Caco-2 (cell line): ENCODE results near the gene UBAP1. TPM values are rescaled to one million over a fixed set of nuclear protein-coding genes. Genes with fewer than 3 reads are reported as not detected.
A peak's percentile ranks its signal among the peaks of the same experiment; 100 is the strongest.

Experiments used
- BruUV-seq: library from RNA; stranded (reverse); fragments of 400-500 nt; replicated peaks from 2 replicates; lab custom pipeline; 2021; lab: Mats Ljungman, UMichigan
- CTCF ChIA-PET: fragments of 300-600 bp; sonication (Branson Sonifier 250); formaldehyde crosslinking; loops from one replicate; lab custom pipeline; 2022; ENCODE audit warnings: antibody characterized with exemption; lab: Charles Lee
- POLR2A ChIA-PET: fragments of 300-600 bp; sonication (Branson Sonifier 250); formaldehyde crosslinking; loops from one replicate; lab custom pipeline; 2022; ENCODE audit warnings: antibody characterized with exemption; lab: Charles Lee
- DNase-seq, 2 experiments: peaks; one replicate each; pipeline versions ENCODE4 v3.0.0 to v3.0.0-alpha.2; 2020 to 2022
- H3K27me3 ChIP-seq: replicated peaks from 2 replicates; pipeline ENCODE4 v1.6.0; 2011; ENCODE audit warnings: low read length; ENCODE audit not compliant: control insufficient read depth, insufficient read depth
- H3K36me3 ChIP-seq: 2 replicates; pipeline ENCODE4 v1.5.1; 2011; ENCODE audit warnings: low read length; ENCODE audit not compliant: control insufficient read depth, insufficient read depth
- H3K4me1 ChIP-seq: fragments of 250-450 bp; sonication (Bioruptor Pico); 2 replicates; pipeline ENCODE4 v1.5.1; 2020; ENCODE audit warnings: mild to moderate bottlenecking
- H3K4me3 ChIP-seq: 2 replicates; pipeline ENCODE4 v1.5.1; 2011; ENCODE audit warnings: low read depth, mild to moderate bottlenecking, control low read depth, low read length
- H3K9me3 ChIP-seq: fragments of 250-450 bp; sonication (Bioruptor Pico); 2 replicates; pipeline ENCODE4 v1.5.1; 2020; ENCODE audit warnings: mild to moderate bottlenecking, moderate library complexity
- H3K27ac Mint-ChIP-seq: one replicate; pipeline ENCODE4 v1.8.0; 2022; ENCODE audit warnings: mixed read lengths; ENCODE audit not compliant: unreplicated experiment
- H3K27me3 Mint-ChIP-seq: one replicate; pipeline ENCODE4 v1.8.0; 2022; ENCODE audit warnings: mixed read lengths; ENCODE audit not compliant: insufficient read depth, unreplicated experiment
- H3K36me3 Mint-ChIP-seq: one replicate; pipeline ENCODE4 v1.8.0; 2022; ENCODE audit warnings: mild to moderate bottlenecking, mixed read lengths; ENCODE audit not compliant: insufficient read depth, unreplicated experiment
- H3K4me1 Mint-ChIP-seq: one replicate; pipeline ENCODE4 v1.8.0; 2022; ENCODE audit warnings: low read depth, mixed read lengths; ENCODE audit not compliant: unreplicated experiment
- H3K4me3 Mint-ChIP-seq: one replicate; pipeline ENCODE4 v1.8.0; 2022; ENCODE audit warnings: mild to moderate bottlenecking, moderate library complexity, mixed read lengths; ENCODE audit not compliant: unreplicated experiment
- H3K9me3 Mint-ChIP-seq: one replicate; pipeline ENCODE4 v1.8.0; 2022; ENCODE audit warnings: mixed read lengths; ENCODE audit not compliant: unreplicated experiment
- intact Hi-C: fragments of 100-400 bp; cut with micrococcal nuclease; formaldehyde crosslinking; loops from one replicate; pipeline ENCODE4 v1.10.0; 2022; ENCODE audit not compliant: unreplicated experiment
- total RNA-seq: library from RNA; stranded (reverse); gene quantifications from 2 replicates; pipeline ENCODE4 v1.2.3, GENCODE V29; 2022
- TF ChIP-seq, protein P1 (sequence below), 2 experiments: fragments of 200-600 bp in 1 of 2; IDR thresholded peaks; 1 replicate in 1 of 2; 2 replicates in 1 of 2; pipeline versions ENCODE4 v1.5.1 to v1.8.0; 2011 to 2022; ENCODE audit warnings: antibody characterized with exemption in 1 of 2, control low read depth in 1 of 2, inconsistent platforms in 1 of 2, low read depth in 1 of 2, low read length in 1 of 2, mild to moderate bottlenecking in 1 of 2, moderate library complexity in 1 of 2; ENCODE audit not compliant: insufficient read depth in 1 of 2, severe bottlenecking in 1 of 2, unreplicated experiment in 1 of 2

UBAP1 gene
- total RNA-seq, 1 experiment from 2014 or later = 33.2 TPM

DNA sequence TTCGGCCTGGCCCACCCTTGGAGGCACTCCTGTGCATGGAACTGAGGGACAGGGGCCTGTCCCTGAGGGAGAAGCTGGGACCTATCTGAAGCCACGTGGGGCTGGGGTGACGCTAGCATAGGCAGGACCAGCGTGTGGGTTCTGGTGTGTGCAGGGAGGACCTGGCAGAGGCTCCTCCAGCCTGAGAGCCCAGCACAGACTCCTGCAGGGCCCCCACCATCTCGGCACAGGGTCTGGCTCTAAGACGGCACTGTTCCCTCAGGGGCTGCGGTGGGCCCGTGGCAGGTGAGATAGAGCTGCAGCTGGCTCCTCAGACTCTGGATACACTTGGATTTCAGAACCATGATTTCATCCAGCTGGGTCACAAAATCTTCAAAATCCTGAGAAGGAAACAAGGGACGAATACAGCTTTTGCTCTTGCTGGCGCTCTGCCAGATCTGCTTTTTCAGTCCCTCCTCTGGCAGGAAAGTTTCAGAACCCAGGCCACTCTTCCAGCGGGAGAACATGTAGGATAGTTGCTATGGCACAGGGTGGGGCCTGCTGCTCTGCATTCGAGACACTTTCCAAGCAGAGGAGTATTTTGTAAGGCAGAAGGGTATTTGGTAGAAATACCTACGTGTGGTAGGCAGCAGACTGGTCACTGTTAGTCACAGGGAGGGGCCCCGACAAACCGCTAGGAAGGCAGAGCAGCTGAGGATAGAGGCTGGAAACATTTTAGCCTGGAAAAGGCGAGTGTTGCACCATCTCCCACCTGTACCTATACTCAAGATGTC, 75.5 kb downstream of the UBAP1 start:
- H3K4me3 ChIP-seq = no peak overlapping the region
- H3K36me3 ChIP-seq = peaks cover 7% of the 10 kb centered on the region
- no peaks in the 10 kb centered on the region for H3K27me3 ChIP-seq
- ChIA-PET POLR2A (no interaction called here), CTCF (interaction anchor here (0.6 to 2.0 kb wide), 4 partner anchors 62 to 180 kb away, joined by 3 to 8 read pairs (median 4); no protein-coding TSS in a partner anchor)
- Mint-ChIP-seq H3K4me1 (no peaks in the 10 kb centered on the region), H3K27me3 (no peaks in the 10 kb centered on the region), H3K36me3 (peaks cover 56% of the 10 kb centered on the region), H3K27ac (no peak overlapping the region), H3K4me3 (no peak overlapping the region), H3K9me3 (no peaks in the 10 kb centered on the region)
- BruUV-seq = no TSS peak
- intact Hi-C loops = loop anchor here (10.0 kb wide), 1 partner anchor 330 kb away; no protein-coding TSS in a partner anchor
- TF ChIP-seq, protein P1, sequence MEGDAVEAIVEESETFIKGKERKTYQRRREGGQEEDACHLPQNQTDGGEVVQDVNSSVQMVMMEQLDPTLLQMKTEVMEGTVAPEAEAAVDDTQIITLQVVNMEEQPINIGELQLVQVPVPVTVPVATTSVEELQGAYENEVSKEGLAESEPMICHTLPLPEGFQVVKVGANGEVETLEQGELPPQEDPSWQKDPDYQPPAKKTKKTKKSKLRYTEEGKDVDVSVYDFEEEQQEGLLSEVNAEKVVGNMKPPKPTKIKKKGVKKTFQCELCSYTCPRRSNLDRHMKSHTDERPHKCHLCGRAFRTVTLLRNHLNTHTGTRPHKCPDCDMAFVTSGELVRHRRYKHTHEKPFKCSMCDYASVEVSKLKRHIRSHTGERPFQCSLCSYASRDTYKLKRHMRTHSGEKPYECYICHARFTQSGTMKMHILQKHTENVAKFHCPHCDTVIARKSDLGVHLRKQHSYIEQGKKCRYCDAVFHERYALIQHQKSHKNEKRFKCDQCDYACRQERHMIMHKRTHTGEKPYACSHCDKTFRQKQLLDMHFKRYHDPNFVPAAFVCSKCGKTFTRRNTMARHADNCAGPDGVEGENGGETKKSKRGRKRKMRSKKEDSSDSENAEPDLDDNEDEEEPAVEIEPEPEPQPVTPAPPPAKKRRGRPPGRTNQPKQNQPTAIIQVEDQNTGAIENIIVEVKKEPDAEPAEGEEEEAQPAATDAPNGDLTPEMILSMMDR (IDR thresholded peaks at IDR 0.05; ENCODE audit: insufficient read depth in 1 of 2, low read depth in 1 of 2, low read length in 1 of 2, severe bottlenecking in 1 of 2, unreplicated experiment in 1 of 2) = no peak
- no peaks in the 10 kb centered on the region for H3K4me1 ChIP-seq
- DNase-seq = no peak
- H3K9me3 ChIP-seq = no peaks in the 10 kb centered on the region

DNA sequence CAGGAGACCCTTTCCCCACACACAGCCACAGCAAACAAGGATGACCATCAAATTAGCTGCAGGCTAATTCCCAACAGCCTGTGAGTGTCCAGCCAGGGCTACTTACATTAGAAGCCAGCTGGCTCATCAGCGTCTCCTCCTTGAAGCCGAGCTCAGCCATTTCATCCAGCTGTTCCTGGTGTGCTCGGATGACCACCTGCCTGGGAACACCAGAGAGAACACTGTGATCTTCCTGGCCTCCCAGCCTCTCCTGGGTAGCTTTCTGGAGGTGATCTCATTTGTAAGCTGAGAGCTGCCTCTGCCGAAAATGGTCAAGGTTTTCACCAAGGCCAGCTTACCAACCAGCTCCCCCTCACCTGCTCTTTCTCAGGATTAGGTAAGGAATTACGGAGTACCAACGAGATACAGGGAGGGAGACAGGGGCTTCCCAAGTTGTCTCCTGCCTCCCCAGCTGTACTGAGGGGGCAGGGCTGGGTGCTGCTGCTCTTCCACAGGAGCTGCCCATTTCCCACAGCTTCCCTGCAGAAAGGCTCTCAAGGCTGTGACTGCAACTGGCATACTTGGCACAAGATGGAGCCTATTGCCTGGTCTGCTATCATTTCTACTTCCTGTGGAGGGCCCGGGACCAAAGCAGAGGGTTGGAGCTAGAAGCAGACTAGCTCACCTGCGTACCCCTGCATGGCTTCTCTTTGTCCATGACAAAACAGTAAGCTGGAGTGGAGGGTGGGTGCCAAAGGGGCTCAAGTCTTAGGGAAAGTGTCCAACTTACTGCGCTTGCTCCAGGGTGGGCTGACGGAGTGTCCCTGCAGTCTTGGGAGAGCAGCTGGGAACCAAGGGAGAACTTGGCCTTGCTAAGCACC, 76.4 kb downstream of the UBAP1 start:
- no peak for DNase-seq
- Histone ChIP-seq H3K36me3 (peaks cover 7% of the 10 kb centered on the region), H3K4me1 (no peaks in the 10 kb centered on the region), H3K9me3 (no peaks in the 10 kb centered on the region), H3K4me3 (no peak overlapping the region), H3K27me3 (no peaks in the 10 kb centered on the region)
- ChIA-PET POLR2A (no interaction called here), CTCF (interaction anchor here (0.6 to 2.0 kb wide), 4 partner anchors 63 to 181 kb away, joined by 3 to 8 read pairs (median 4); no protein-coding TSS in a partner anchor)
- no peaks in the 10 kb centered on the region for H3K4me1 Mint-ChIP-seq
- no peaks in the 10 kb centered on the region for H3K9me3 Mint-ChIP-seq
- BruUV-seq = no TSS peak
- H3K4me3 Mint-ChIP-seq = no peak overlapping the region
- intact Hi-C loops = loop anchor here (10.0 kb wide), 1 partner anchor 330 kb away; no protein-coding TSS in a partner anchor
- H3K27me3 Mint-ChIP-seq = no peaks in the 10 kb centered on the region
- TF ChIP-seq, protein P1 (IDR thresholded peaks at IDR 0.05; ENCODE audit: insufficient read depth in 1 of 2, low read depth in 1 of 2, low read length in 1 of 2, severe bottlenecking in 1 of 2, unreplicated experiment in 1 of 2) = no peak
- no peak overlapping the region for H3K27ac Mint-ChIP-seq
- H3K36me3 Mint-ChIP-seq = peaks cover 52% of the 10 kb centered on the region

DNA sequence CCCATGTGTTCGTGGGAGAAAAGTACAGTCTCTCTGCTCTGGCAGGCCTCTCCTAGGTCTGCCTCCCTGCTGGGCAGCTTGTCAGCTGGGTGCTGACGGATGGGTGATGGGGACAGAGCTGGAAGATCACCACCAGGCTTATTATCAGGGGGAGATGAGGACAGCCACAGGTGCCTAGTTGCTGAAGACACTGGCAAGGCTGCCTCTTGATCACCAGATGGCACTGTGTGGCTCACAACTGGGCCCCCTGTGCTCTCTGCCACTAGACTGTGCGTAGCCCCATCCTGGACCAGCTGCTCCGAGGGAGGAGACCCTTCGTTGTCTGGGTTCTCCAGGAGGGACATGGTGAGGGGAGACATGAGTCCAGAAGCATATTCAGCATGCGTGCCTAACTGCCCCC, 77.3 kb downstream of the UBAP1 start:
- POLR2A ChIA-PET = no interaction called here
- H3K4me3 Mint-ChIP-seq = no peak overlapping the region
- Histone ChIP-seq H3K4me3 (no peak overlapping the region), H3K36me3 (peaks cover 7% of the 10 kb centered on the region), H3K27me3 (no peaks in the 10 kb centered on the region), H3K4me1 (no peaks in the 10 kb centered on the region), H3K9me3 (no peaks in the 10 kb centered on the region)
- no peak overlapping the region for H3K27ac Mint-ChIP-seq
- H3K36me3 Mint-ChIP-seq = peaks cover 43% of the 10 kb centered on the region
- H3K9me3 Mint-ChIP-seq = no peaks in the 10 kb centered on the region
- H3K4me1 Mint-ChIP-seq = no peaks in the 10 kb centered on the region
- H3K27me3 Mint-ChIP-seq = no peaks in the 10 kb centered on the region
- no TSS peak for BruUV-seq
- TF ChIP-seq, protein P1 (IDR thresholded peaks at IDR 0.05; ENCODE audit: insufficient read depth in 1 of 2, low read depth in 1 of 2, low read length in 1 of 2, severe bottlenecking in 1 of 2, unreplicated experiment in 1 of 2) = peak in 1 of 2 experiments; percentile 23
- intact Hi-C loops = loop anchor here (2.0 to 10.0 kb wide), 2 partner anchors 123 to 331 kb away; no protein-coding TSS in a partner anchor
- peak in 1 of 2 experiments; percentile 22 for DNase-seq
- CTCF ChIA-PET = interaction anchor here (1.2 kb wide), 1 partner anchor 148 kb away, joined by 3 read pairs; no protein-coding TSS in a partner anchor
